ENCODE measurements around the gene RASAL2.

Gene RASAL2

GRCh38 chr1:178066908-178067614 is 26.8 kb upstream of the RASAL2 start:
- no peak for TF ChIP-seq TARDBP (IDR thresholded peaks at IDR 0.05)
- TF ChIP-seq SP1 (IDR thresholded peaks at IDR 0.05) = no peak
- no peak for TF ChIP-seq SUZ12 (IDR thresholded peaks at IDR 0.05)
- TF ChIP-seq ELF4 (IDR thresholded peaks at IDR 0.05) = no peak
- TF ChIP-seq FOXM1 (IDR thresholded peaks at IDR 0.05; ENCODE audit: borderline replicate concordance) = no peak
- no peak for TF ChIP-seq PKNOX1 (IDR thresholded peaks at IDR 0.05)
- TF ChIP-seq ZNF384 (IDR thresholded peaks at IDR 0.05) = no peak
- TF ChIP-seq L3MBTL2 (conservative IDR thresholded peaks at IDR 0.05) = no peak
- no peak for TF ChIP-seq CTBP1 (IDR thresholded peaks at IDR 0.05; ENCODE audit: borderline replicate concordance)
- TF ChIP-seq BHLHE40 (IDR thresholded peaks at IDR 0.05; ENCODE audit: borderline replicate concordance) = no peak
- no peak for TF ChIP-seq FOXK2 (IDR thresholded peaks at IDR 0.05)
- TF ChIP-seq FOXA1 (IDR thresholded peaks at IDR 0.05) = no peak
- TF ChIP-seq NFRKB (IDR thresholded peaks at IDR 0.05) = no peak
- TF ChIP-seq ARNT (IDR thresholded peaks at IDR 0.05) = no peak
- no peak for TF ChIP-seq HDGF (IDR thresholded peaks at IDR 0.05; ENCODE audit: borderline replicate concordance)
- TF ChIP-seq LEF1 (IDR thresholded peaks at IDR 0.05; ENCODE audit: borderline replicate concordance) = no peak
- DNase-seq (ENCODE audit: extremely low spot score) = no peak
- POLR2A ChIA-PET = no interaction called here
- CTCF ChIA-PET = no interaction called here

- CTCF ChIA-PET = no interaction called here
- DNase-seq (ENCODE audit: extremely low spot score) = no peak
- TF ChIP-seq TARDBP (IDR thresholded peaks at IDR 0.05) (no peak), HDGF (IDR thresholded peaks at IDR 0.05; ENCODE audit: borderline replicate concordance) (no peak), ELF4 (IDR thresholded peaks at IDR 0.05) (no peak), SP1 (IDR thresholded peaks at IDR 0.05) (no peak), LEF1 (IDR thresholded peaks at IDR 0.05; ENCODE audit: borderline replicate concordance) (no peak), PKNOX1 (IDR thresholded peaks at IDR 0.05) (no peak), BHLHE40 (IDR thresholded peaks at IDR 0.05; ENCODE audit: borderline replicate concordance) (no peak), FOXA1 (IDR thresholded peaks at IDR 0.05) (no peak)
- POLR2A ChIA-PET = no interaction called here
These were observed 22.1 kb upstream of the RASAL2 start for GRCh38 chr1:178071811-178072210.

GRCh38 chr1:178072326-178072725 is 21.6 kb upstream of the RASAL2 start:
- DNase-seq (ENCODE audit: extremely low spot score) = no peak
- no peak for TF ChIP-seq ARNT (IDR thresholded peaks at IDR 0.05)
- no peak for TF ChIP-seq PKNOX1 (IDR thresholded peaks at IDR 0.05)
- TF ChIP-seq TARDBP (IDR thresholded peaks at IDR 0.05) = no peak
- no peak for TF ChIP-seq CTBP1 (IDR thresholded peaks at IDR 0.05; ENCODE audit: borderline replicate concordance)
- no peak for TF ChIP-seq HDGF (IDR thresholded peaks at IDR 0.05; ENCODE audit: borderline replicate concordance)
- TF ChIP-seq FOXA1 (IDR thresholded peaks at IDR 0.05) = no peak
- TF ChIP-seq BHLHE40 (IDR thresholded peaks at IDR 0.05; ENCODE audit: borderline replicate concordance) = no peak
- TF ChIP-seq L3MBTL2 (conservative IDR thresholded peaks at IDR 0.05) = no peak
- POLR2A ChIA-PET = no interaction called here
- CTCF ChIA-PET = no interaction called here

GRCh38 chr1:178075333-178075732 is 18.6 kb upstream of the RASAL2 start:
- no peak for DNase-seq (ENCODE audit: extremely low spot score)
- ChIA-PET POLR2A (no interaction called here), CTCF (no interaction called here)
- TF ChIP-seq LEF1 (IDR thresholded peaks at IDR 0.05; ENCODE audit: borderline replicate concordance) = no peak
- no peak for TF ChIP-seq FOXA1 (IDR thresholded peaks at IDR 0.05)
- TF ChIP-seq TARDBP (IDR thresholded peaks at IDR 0.05) = no peak
- no peak for TF ChIP-seq FOXM1 (IDR thresholded peaks at IDR 0.05; ENCODE audit: borderline replicate concordance)
- TF ChIP-seq PKNOX1 (IDR thresholded peaks at IDR 0.05) = no peak
- TF ChIP-seq L3MBTL2 (conservative IDR thresholded peaks at IDR 0.05) = no peak
- TF ChIP-seq CTBP1 (IDR thresholded peaks at IDR 0.05; ENCODE audit: borderline replicate concordance) = no peak

GRCh38 chr1:178076607-178077006 is 17.3 kb upstream of the RASAL2 start:
- no peak for TF ChIP-seq LEF1 (IDR thresholded peaks at IDR 0.05; ENCODE audit: borderline replicate concordance)
- TF ChIP-seq FOXM1 (IDR thresholded peaks at IDR 0.05; ENCODE audit: borderline replicate concordance) = no peak
- no peak for TF ChIP-seq NFRKB (IDR thresholded peaks at IDR 0.05)
- no peak for TF ChIP-seq FOXA1 (IDR thresholded peaks at IDR 0.05)
- no peak for TF ChIP-seq SUZ12 (IDR thresholded peaks at IDR 0.05)
- TF ChIP-seq ELF4 (IDR thresholded peaks at IDR 0.05) = no peak
- ChIA-PET CTCF (no interaction called here), POLR2A (no interaction called here)
- no peak for DNase-seq (ENCODE audit: extremely low spot score)

- ChIA-PET POLR2A (no interaction called here), CTCF (no interaction called here)
- TF ChIP-seq HDGF (IDR thresholded peaks at IDR 0.05; ENCODE audit: borderline replicate concordance) = no peak
- no peak for TF ChIP-seq LEF1 (IDR thresholded peaks at IDR 0.05; ENCODE audit: borderline replicate concordance)
- TF ChIP-seq FOXA1 (IDR thresholded peaks at IDR 0.05) = no peak
- no peak for TF ChIP-seq ARNT (IDR thresholded peaks at IDR 0.05)
- no peak for TF ChIP-seq TARDBP (IDR thresholded peaks at IDR 0.05)
- TF ChIP-seq FOXK2 (IDR thresholded peaks at IDR 0.05) = no peak
- DNase-seq (ENCODE audit: extremely low spot score) = no peak
These were observed 16.0 kb upstream of the RASAL2 start for GRCh38 chr1:178077917-178078316.

All from HEK293T (cell line).